NCI-H2227 (cell line): Measurements from ENCODE around the gene PCDH15.

Source experiments
- DNase-seq: peaks from one replicate; lab custom pipeline; 2025; ENCODE audit not compliant: unreplicated experiment; lab: John Stamatoyannopoulos, UW

The PCDH15 gene

DNA sequence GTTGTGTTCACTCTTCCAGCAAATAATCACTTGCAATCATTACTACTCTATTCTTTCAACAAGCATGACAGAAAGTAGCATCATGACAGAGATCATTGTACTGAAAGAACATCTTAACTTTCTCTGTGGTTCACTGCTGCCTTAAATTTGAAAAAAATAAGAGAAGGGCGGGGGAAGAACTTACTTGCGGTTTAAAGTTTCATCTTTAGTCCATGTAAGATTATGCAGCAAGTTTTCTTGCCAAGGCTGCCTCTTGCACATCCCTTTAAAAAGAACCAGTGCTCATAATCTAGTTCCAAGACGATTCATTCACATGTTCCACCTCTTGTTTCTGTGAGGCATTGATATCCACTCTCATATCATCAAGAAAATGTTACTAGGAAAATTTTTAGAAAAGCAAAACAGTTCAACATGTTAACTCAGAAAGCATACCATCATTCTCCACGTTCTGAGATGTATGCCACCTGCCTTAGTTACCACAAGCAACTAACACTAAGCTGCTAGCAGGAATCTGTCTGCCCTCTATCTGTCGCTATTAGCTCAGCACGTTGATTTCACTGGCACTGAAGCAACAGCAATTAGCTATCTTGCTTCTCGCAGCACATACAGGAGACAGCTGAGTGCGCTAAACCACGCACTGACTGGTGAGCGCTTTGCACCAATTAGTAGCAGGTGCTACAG is at the start of gene PCDH15:
Gene PCDH15, minus strand, starts transcription at position 491 of the 681 bp plus-strand sequence. CDS start 136,969 bp downstream, outside the sequence.
- no peak for DNase-seq

DNA sequence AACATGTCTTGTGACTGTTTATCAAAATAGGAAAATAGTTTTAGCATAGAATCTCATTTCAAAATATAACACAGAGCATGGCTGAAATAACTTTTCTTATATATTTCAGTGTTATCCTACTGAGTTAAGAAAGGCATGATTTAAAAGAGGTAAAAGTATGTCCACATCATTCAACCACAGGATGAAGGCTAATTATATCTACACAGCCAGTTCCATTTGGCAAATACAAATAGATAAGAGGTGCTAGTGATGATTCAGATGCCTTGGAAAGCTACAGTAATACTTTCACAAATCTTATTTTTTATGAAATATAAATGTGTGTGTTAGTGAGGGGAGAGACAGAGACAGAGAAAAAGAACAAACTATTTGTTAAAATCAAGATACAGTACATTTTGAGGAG is 42.9 kb upstream of the PCDH15 start:
- no peak for DNase-seq

DNA sequence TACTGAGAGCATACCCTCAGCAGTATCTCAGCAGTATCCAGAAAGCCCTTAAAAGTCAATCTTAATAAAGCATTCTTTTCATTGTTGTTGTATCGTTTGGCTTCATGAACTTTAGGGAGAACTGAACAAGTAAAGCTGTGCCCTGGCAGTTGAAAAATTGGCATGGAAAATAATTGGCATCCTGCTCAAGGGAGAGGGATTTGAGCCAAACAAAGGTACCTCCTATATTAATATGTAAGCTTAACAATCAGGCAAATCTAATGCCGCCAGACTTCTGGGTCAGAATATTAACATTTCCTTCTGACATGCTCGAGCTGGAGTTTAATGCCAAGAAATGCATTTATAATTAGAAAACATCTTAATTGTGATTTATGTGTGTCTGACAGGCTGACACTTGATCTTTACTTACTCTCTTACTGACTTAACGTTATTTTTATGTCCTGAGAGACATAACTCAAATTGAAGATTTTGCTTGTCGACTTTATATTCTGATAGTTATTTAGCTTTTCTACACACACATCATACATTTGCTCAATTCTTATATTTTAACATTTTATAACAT is 42.1 kb upstream of the PCDH15 start:
- no peak for DNase-seq

DNA sequence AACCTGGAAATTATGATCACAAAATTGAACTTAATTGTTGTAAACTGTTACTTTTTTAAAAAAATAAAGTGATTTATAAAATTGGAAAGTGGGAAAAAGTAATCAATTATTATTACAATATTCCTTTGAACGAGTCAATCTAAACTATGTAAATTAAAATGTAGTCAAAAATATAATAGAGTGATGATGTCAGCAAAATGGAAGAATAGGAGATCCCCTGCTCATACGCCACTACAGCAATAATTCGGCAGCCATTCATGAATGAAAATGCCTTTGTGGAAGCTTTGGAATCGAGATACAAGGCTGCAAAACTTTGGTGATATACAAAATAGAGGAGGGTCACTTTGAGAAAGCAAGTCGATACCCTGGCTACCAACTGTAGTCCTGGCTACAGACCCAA is 36.4 kb upstream of the PCDH15 start:
- DNase-seq, result no peak

DNA sequence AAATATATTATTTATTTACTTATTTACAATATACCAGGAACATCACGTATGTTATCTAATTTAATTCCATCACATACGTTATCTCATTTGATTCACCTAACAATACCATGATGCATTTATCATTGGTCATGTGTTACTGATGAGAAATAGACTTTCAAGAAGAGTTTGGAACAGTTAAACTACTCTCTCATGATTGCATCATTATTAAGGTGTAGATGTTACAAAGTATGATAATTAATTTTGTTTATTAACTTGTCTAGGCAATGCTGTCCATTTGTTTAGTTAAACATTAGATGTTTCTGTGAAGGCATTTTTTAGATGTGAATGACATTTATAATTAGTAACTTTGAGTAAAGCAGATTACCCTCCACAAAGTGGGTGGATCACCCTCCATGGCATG is 32.0 kb upstream of the PCDH15 start:
- DNase-seq, result no peak

DNA sequence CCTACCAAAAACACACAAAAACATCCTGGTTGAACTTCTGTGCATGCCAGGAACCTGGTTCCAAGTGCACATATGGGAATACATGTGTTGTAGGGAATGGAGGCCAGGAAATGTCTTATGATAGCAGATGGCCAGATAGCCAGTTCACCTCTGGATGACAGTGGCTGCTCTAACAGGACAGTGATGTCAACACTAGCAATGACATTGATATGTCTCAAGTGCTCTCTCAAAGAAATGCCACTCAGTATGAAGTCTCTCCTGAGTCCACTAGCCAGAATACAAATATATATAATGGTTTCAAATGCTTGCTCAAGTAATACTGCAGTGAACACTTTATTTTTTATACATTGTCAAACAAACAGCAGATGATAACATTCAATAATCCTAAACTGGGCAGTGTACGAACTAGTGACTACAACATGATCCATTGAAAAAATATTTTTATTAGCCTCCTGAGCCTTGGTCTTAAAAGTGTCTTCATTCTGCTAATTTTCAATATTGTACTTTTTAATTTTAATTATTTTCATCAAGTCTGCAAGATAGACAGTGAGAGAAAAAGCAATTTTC is 26.0 kb upstream of the PCDH15 start:
- no peak for DNase-seq

DNA sequence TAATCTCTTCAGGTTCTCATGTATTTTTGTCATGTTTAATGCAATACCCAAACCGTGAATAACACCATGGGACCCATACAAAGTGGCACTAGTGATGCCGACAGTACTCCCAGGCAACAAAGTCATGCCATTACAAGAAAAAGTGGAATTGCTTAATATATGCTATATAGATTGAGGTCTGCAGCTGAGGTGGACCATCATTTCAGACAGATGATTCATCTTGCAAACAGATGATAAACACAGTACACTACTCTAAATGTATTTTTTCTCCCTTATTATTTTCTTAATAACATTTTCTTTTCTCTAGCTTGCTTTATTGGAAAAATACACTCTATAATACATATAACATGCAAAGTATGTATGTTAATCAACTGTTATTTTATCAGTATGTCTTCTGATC is 14.6 kb upstream of the PCDH15 start:
- DNase-seq, result no peak

DNA sequence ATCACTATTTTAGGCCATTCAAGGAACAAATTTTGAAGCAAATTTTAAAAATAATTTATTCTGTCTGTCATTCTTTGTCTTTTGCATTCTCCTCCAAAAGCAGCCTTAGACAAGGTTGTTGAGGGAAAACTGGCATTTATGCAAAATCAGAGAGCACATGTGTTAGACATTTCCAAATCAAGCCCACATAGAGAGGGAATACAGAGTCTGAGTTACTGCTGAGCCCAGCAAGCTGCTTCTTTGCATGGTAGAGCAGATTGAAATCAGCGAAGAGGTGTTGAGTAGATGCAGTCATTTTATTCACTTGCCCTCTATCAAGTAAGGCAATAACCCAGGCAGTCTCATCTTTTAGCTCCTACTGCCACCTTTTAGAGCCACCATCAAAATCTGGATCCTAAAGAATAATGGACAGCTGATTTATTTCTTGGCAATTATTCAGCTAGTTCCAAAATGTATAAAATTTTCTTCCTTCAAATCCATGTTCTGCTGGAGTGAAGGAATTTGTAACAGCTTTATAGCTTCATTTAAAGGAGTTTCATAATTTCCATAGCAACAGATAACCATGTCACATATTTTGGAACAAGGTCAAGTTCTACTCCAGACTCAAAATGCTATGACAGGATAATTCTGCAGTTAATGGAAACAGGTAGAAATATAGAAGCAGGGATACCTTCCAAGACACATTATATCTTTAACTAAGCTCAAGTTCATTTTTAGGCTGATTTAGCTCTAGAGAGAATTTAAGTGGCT is 7.3 kb upstream of the PCDH15 start:
- no peak for DNase-seq

DNA sequence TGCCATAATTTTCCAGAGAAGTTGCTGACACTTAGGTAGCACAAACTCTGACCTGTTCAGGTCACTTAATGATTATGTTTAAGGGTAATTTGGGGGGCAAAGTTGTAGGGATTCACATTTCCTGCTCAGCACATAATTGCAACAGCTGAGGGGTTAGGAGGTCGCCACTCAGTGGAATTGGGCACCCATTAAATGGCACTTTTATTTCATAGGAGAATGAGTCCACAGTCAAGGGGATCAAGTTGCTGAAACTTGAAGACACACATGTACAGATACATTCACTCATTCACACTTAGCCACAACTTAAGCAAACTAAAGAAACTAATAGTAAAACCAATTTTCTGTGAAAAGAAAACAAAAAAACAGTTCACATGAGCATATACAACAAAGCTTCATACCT is 1.5 kb downstream of the PCDH15 start:
- DNase-seq, result no peak

DNA sequence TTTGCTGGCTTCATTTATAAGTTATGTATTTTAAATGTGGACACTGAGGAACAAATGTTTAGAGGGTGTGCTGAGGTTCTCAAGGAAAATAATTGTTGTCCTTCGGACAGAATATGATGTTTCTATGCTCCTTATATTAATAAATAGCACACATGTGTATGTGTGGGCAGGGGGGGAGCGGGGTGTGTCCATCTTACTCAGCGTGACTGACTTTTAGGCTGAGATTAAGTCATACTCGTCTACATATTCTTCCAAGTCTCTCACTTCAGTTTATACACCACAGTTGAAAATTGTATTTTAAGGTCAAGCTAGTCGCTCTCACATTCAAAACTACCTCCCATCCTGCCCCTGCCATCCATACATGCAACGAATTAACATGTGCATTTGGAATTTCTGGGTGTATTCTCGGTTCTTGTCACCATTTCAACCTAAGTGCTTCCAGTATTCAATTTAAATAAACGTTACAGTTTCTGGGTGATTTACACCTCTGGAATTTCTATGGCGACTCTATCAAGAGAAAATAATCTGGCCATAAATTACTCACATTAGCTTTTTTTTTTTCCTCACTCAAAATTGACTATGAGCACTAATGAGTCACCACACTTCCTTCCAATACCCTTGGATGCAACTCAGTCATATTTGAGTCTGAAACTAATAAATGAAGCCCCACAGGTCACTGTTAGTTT is 3.3 kb downstream of the PCDH15 start:
- no peak for DNase-seq

DNA sequence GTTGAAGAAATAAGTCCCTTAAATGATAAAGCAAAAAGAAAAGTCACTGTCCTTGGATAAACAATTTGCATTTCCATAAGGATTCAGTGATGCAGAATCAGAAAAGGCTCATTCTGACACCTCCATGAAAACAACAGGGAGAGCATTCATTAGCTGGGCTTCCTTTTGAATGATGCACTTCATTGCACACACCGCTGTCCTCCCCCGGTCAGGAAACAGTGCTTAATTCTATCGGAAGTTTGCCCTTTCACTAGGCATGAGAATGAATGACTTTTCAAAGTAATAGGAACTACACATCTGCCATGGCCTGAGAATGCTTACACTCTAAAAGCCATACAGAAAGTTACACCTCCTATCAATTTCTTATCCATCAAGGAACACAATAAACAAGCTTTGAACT is 4.2 kb downstream of the PCDH15 start:
- no peak for DNase-seq

DNA sequence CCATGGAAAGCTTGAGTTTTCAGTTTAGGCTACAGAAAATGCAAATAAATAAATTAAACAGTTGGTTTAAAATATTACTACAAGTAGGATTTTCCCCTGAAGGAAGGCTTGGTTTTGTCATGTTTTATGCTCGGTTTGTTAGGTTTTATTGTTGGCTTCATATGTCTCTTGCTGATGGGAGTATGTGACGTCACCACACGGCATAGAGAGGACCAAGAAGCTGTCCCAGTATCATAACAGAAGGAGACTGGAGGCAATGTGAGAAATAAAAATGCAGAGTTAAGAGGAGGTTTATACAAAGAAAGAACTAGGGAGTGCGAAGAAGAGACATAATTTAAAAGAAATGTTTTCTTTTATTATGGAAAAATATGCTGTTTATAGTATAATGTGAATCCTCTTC is 24.4 kb downstream of the PCDH15 start:
- no peak for DNase-seq

DNA sequence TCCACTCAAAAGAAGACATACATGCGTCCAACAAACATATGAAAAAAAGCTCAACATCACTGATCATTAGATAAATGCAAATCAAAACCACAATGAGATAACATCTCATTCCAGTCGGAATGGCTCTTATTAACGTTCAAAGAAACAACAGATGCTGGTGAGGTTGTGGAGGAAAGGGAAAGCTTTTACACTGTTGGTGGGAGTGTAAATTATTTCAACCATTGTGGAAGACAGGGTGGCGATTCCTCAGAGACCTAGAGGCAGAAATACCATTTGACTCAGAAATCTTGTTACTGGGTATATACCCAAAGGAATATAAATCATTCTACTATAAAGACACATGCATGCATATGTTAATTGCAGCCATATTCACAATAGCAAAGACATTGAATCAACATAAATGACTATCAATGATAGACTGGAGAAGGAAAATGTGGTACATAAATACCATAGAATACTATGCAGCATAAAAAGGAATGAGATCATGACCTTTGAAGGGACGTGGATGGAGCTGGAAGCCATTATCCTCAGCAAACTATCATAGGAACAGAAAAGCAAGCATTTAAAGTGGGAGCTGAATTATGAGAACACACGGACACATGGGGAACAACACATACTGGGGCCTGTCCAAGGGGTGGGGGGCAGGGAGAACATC is 28.4 kb downstream of the PCDH15 start:
- no peak for DNase-seq

DNA sequence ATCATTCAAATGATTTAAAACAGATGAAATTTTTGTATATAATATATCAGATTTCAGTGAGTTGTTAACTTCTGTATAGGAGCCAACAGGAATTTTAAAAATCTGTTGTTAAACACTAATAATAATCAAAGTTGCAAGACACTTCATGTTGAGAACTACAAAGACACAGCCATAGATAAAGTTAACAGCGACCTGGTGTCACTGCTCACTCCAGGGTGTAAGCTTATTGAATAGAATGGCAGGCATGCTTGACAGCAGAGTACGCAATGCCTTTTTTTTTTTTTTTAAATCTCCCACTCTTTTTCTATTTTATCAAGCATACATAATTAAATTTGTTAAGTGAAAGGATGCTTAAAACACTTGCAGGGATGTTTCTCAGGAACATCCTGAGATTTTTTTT is 32.0 kb downstream of the PCDH15 start:
- DNase-seq, result no peak

DNA sequence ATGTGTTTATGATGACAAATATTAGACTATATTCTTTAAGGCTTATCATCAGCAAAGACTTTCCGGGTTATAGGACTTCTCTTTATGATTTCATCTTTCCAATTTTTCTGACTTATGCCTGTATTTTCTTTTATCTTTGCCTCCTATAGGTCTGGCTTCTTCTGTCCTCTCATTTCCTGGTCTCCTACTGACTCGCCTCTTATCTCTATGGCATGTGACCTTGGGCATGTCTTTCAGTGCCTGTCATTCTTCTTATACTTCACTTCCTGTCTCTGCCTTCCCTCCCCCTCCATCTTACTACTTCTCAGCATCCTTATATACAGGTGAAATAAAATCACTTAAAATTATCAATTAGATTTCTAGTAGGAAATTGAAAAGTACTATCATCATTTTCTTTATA is 42.2 kb downstream of the PCDH15 start:
- DNase-seq, result no peak

DNA sequence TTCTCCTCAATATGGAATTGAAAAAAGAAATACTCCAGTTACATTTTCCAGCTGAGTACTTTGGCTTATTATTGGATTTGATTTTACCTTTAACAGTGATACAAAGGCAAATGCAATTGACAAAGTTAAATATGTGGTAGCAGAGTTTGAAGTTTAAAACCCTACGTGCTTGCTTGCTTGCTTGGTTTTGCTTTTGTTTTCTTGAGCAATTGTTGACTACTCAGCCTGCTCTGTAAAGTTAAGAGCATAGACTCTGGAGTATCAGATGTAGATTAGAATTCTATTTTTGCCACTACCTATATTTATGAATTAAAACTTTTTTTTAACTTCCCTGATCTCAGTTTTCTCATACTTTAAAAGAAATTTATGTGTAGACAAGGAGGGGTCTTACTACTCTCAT is 51.4 kb downstream of the PCDH15 start:
- no peak for DNase-seq

DNA sequence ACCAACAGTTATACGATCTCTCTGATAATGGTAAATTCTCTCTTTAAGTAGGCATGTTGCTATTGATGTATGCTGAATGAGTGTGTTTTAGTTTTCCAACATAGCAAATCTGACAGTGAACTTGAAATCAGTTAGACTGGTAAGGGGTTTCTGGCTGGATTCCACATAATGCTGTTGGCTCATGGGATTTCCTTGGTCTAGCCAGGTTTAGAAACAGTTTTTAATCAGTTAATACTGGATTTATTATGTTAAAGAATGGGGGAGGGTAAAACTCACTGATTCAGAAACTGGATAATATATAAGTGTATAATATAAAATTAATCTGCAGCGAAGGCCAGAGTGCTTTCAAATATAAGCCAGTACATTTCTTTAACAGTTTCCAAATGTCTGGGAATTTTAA is 55.6 kb downstream of the PCDH15 start:
- DNase-seq, result no peak

DNA sequence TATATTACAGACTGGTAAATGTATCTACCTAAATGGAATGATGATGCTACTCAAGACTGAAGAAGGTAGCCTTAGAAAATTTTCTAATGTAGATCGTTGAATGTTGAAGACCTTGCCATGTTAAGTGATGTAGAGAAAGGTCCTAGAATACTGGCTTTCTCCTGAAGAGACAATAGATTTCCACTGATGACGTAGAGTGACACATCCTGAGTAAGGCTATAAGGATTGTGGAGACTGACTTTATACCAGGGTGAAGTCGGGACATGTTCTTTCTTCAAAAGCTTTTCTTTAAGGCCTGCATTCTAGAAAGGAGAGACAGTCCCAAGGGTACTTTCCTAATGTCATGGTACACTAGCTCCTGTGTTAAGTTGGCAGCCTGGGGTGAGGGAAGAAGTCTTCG is 58.6 kb downstream of the PCDH15 start:
- no peak for DNase-seq

DNA sequence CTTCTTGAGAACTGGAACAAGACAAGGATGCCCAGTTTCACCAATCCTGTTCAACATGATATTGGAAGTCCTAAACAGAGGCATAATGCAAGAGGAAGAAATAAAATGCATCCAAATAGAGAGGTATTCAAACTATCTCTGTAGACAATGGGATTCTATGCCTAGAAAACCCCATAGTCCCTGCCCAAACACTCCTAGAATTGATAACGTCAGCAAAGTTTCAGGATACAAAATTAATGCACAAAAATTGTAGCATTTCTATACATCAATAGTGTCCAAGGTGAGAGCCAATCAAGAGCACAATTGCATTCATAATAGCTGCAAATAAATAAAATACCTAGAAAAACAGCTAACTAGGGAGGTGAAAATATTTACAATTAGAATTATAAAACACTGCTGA is 72.5 kb downstream of the PCDH15 start:
- DNase-seq, result no peak

DNA sequence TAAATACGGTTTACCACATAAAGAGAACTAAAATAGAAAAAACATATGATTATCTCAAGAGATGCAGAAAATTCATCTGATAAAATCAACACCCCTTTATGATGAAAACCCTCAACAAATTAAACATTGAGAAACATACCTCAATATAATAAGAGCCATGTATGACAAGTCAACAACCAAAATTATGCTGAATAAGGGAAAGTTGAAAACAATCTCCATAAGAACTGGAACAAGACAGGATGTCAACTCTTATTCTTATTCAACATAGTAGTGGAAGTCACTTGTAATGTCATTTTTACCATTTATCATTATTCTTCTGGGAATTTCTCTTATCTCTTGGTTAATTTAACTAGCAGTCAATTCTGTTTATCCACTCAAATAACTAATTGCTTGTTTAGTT is 79.0 kb downstream of the PCDH15 start:
- no peak for DNase-seq

DNA sequence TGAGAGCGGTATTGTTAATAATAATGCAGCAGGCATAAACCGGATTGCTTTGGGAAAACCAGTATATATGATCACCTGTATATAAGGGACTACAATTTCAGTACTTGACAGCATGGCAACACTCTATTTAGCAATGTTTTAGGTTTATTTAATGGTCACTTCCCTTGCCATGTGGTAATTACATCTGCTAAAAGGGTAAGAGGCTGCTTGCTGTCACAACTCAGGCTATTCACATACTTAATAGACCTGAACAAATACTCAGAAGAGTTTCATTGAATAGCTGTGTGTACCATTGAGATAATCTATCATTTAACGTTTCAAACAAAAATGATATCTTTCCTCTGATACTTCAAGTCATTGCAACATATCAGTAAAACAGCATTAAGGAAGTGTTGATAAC is 90.1 kb downstream of the PCDH15 start:
- no peak for DNase-seq
